OCI-LY7 (cell line): ENCODE measurements around the gene U2SURP.

Experiments used
- EZH2phosphoT487 ChIP-seq: fragments of 200-600 bp; sonication (generic); IDR thresholded peaks from 2 replicates; pipeline ENCODE4 v1.6.1; 2018; ENCODE audit warnings: low read depth, borderline replicate concordance, mild to moderate bottlenecking, mixed run types, antibody characterized with exemption, low read length, moderate library complexity, mixed read lengths
- TF ChIP-seq, protein P1 (sequence below): fragments of 200-600 bp; sonication (generic); conservative IDR thresholded peaks from 2 replicates; pipeline ENCODE4 v1.5.1; 2014; ENCODE audit warnings: mild to moderate bottlenecking, antibody characterized with exemption, low read length, moderate library complexity, mixed read lengths

DNA sequence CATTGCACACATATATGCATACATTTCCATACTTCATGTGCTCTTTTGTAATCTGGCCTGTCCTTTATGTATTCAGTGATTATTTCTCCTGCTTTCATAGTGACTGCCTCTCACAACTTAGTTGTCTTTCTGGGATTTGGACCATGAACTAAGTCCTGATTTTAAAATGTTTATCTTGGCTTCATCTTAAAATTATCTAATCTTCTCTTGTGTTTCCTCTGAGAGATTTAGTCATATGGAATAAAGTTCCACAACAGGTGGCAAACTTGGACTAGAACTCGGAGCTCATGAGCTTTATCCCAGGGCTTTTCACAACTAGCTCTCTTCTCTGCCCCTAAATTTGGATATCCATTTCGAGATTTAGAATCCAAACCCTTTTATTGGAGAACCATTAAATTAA lies 44.3 kb downstream of the U2SURP start:
- TF ChIP-seq, protein P1, sequence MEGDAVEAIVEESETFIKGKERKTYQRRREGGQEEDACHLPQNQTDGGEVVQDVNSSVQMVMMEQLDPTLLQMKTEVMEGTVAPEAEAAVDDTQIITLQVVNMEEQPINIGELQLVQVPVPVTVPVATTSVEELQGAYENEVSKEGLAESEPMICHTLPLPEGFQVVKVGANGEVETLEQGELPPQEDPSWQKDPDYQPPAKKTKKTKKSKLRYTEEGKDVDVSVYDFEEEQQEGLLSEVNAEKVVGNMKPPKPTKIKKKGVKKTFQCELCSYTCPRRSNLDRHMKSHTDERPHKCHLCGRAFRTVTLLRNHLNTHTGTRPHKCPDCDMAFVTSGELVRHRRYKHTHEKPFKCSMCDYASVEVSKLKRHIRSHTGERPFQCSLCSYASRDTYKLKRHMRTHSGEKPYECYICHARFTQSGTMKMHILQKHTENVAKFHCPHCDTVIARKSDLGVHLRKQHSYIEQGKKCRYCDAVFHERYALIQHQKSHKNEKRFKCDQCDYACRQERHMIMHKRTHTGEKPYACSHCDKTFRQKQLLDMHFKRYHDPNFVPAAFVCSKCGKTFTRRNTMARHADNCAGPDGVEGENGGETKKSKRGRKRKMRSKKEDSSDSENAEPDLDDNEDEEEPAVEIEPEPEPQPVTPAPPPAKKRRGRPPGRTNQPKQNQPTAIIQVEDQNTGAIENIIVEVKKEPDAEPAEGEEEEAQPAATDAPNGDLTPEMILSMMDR = no peak
- TF ChIP-seq EZH2phosphoT487 = no peak
